ENCODE data around the gene FGD1.

GRCh38 chrX:54529151-54529550 is 33.1 kb upstream of the FGD1 start:
- TF ChIP-seq CTCF (conservative IDR thresholded peaks at IDR 0.05; ENCODE audit: low read depth, low read length) (no peak), EZH2 (IDR thresholded peaks at IDR 0.05; ENCODE audit: borderline replicate concordance, low read depth, low read length, poor library complexity, severe bottlenecking) (no peak)

Measured in A673 (cell line).